ENCODE results near the gene GNL1. TPM values are rescaled to one million over a fixed set of nuclear protein-coding genes. Genes with fewer than 3 reads are reported as not detected.

GNL1 gene, protein sequence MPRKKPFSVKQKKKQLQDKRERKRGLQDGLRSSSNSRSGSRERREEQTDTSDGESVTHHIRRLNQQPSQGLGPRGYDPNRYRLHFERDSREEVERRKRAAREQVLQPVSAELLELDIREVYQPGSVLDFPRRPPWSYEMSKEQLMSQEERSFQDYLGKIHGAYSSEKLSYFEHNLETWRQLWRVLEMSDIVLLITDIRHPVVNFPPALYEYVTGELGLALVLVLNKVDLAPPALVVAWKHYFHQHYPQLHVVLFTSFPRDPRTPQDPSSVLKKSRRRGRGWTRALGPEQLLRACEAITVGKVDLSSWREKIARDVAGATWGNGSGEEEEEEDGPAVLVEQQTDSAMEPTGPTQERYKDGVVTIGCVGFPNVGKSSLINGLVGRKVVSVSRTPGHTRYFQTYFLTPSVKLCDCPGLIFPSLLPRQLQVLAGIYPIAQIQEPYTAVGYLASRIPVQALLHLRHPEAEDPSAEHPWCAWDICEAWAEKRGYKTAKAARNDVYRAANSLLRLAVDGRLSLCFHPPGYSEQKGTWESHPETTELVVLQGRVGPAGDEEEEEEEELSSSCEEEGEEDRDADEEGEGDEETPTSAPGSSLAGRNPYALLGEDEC
- total RNA-seq: 100 to 1,000 TPM; 100 to 102 TPM
- polyA plus RNA-seq: 49.8 TPM

DNA sequence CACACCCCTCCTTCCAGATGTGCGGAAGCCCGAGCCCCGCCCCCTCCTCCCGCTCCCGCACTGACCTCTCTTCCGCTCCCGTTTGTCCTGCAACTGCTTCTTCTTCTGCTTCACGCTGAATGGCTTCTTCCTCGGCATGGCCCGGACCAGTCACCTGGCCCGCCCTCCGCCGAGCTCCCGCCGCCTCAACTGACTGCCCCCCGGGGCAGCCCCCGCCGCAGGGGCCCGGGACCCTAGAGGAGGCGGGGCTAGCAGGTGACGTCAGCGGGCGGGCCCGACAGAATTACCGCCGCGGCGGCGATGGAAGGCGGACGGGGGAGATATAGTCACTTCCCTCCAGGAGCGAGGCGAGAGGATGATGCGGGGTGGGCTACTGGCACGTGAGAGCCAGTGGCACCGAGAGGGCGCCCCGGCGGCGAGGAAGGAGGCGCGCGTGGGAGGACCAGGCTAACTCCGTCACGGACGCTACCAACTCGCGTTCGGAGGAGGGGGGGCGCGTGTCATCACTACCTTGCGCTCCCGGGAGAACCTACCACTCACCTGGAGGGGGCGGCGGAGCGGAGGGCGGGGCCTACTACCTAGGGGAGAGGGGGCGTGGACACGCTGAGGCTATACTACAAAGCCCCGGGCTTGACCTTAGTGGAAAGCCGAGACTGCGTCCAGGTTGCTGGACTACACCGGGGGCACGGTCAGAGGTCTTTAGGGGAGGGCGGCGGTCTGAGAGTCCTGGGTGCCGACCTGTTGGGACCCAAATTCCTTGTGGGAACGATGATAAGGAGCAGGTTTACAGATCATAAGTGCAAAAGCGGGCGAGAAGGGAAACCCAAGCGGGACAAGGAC, at the start of gene GNL1:
Gene GNL1, minus strand, starts transcription at position 424 of the 840 bp plus-strand sequence. Its CDS starts 286 bp downstream, at position 138.
- Mint-ChIP-seq H3K4me1 (peaks cover 39 to 63% (median 58%) of the 10 kb centered on the region in 3 donors), H3K4me3 (peak within 1 kb of the TSS; percentile 94 to 100 (median 99)), H3K27ac (peak within 1 kb of the TSS; percentile 98 to 100 (median 100)), H3K36me3 (peaks cover 3 to 68% (median 18%) of the 10 kb centered on the region in 3 donors), H3K9me3 (no peaks in the 10 kb centered on the region), H3K27me3 (peaks cover 0 to 4% of the 10 kb centered on the region in 2 donors)
- Histone ChIP-seq H3K36me3 (ENCODE audit: insufficient read depth, low read length) (peaks cover 34% of the 10 kb centered on the region), H3K9me3 (ENCODE audit: low read length) (no peaks in the 10 kb centered on the region), H3K4me1 (ENCODE audit: insufficient read depth, low read length) (peaks cover 13% of the 10 kb centered on the region), H3K4me3 (ENCODE audit: low read length) (peak within 1 kb of the TSS; percentile 97), H3K27ac (ENCODE audit: low read depth, low read length) (peak within 1 kb of the TSS; percentile 98), H3K27me3 (ENCODE audit: insufficient read depth, low read length, poor library complexity, severe bottlenecking) (no peaks in the 10 kb centered on the region)
- POLR2A ChIA-PET: interaction anchor here (0.8 to 2.7 kb wide), 9 partner anchors 12 to 1096 kb away, joined by 3 to 32 read pairs (median 4); partner anchors contain the start of genes ABCF1, BAG6, MDC1 and MRPS18B
- CTCF ChIA-PET: interaction anchor here (0.9 to 7.6 kb wide), 9 partner anchors 11 to 166 kb away, joined by 4 to 35 read pairs (median 8); partner anchors contain the start of gene ABCF1
- DNase-seq: peak; percentile 99 to 100 (median 99)

DNA sequence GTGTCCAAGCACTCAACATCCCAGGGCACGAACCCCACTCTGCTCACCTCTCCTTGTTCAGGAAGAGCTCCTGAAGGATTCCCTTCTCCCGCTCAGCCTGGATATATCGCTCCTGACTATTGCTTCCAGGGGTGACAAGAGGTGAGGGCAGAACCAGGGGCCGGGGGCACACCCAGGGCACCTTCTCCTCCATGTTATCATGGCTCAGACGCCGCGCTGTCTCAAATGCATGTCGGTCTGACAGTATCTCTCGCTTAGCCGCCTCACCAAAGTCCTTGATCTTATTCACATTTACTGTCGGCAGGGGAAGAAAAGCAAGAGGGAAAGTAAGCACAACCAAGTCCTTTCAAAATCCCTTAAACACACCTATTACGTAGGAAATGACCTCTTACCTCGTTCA, 47.7 kb upstream of the GNL1 start:
- H3K4me1 Mint-ChIP-seq: peaks cover 27 to 38% (median 35%) of the 10 kb centered on the region in 3 donors
- no peak overlapping the region for H3K27ac ChIP-seq (ENCODE audit: low read depth, low read length)
- peaks cover 70% of the 10 kb centered on the region for H3K36me3 ChIP-seq (ENCODE audit: insufficient read depth, low read length)
- no peak overlapping the region for H3K4me3 Mint-ChIP-seq
- peaks cover 34 to 90% (median 38%) of the 10 kb centered on the region in 3 donors for H3K36me3 Mint-ChIP-seq
- no peak for DNase-seq
- H3K27me3 Mint-ChIP-seq: peaks cover 0 to 4% of the 10 kb centered on the region in 2 donors
- H3K27me3 ChIP-seq (ENCODE audit: insufficient read depth, low read length, poor library complexity, severe bottlenecking): no peaks in the 10 kb centered on the region
- CTCF ChIA-PET: interaction anchor here (1.2 kb wide), 1 partner anchor 120 kb away, joined by 5 read pairs; no protein-coding TSS in a partner anchor
- H3K9me3 ChIP-seq (ENCODE audit: low read length): no peaks in the 10 kb centered on the region
- H3K9me3 Mint-ChIP-seq: no peaks in the 10 kb centered on the region
- H3K4me3 ChIP-seq (ENCODE audit: low read length): no peak overlapping the region
- peaks cover 17% of the 10 kb centered on the region for H3K4me1 ChIP-seq (ENCODE audit: insufficient read depth, low read length)
- peak overlapping the region in 4 of 8 donors; percentile 50 to 64 (median 64) for H3K27ac Mint-ChIP-seq
- POLR2A ChIA-PET: interaction anchor here (2.3 kb wide), 1 partner anchor 9 kb away, joined by 10 read pairs; no protein-coding TSS in a partner anchor

DNA sequence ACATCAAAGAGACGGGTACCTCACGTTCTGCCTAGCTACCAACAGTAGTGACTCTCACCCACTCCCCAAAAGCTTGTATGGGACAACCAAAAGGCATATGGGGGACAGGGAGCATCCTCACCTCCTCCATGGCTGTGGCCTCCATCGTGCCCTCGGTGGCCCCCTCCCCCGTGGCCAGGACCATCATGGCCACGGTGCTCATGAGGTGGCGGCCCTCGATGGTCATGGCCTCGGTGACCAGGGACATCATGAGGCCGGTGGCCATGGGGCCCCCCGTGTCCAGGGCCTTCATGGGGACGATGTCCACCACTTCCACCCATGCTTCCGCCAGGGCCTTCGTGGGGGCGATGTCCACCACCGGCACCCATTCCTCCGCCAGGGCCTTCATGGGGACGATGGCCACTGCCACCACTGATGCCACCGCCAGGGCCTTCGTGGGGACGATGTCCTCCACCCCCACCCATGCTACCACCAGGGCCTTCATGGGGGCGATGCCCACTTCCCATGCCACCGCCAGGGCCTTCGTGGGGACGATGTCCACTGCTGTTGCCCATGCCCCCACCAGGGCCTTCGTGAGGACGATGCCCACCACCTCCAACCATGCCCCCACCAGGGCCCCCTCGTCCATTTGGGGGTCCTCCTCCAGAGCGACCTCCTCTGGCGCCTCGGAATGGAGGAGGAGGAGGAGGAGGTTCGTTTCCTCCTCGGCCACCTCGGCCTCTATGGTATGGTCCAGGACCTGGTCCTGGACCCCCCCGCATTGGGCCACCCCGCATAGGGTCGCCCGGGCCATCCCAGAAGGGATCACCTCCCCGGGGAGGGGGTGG, 45.7 kb upstream of the GNL1 start:
- no peak for DNase-seq
- Mint-ChIP-seq H3K4me3 (no peak overlapping the region), H3K27me3 (peaks cover 0 to 3% of the 10 kb centered on the region in 2 donors), H3K36me3 (peaks cover 26 to 73% (median 27%) of the 10 kb centered on the region in 3 donors), H3K9me3 (no peaks in the 10 kb centered on the region), H3K27ac (peak overlapping the region in 5 of 8 donors; percentile 30 to 93 (median 77)), H3K4me1 (peaks cover 22 to 31% (median 30%) of the 10 kb centered on the region in 3 donors)
- ChIA-PET POLR2A (interaction anchor here (2.1 to 2.2 kb wide), 2 partner anchors 13 to 31 kb away, joined by 8 to 9 read pairs; partner anchors contain the start of gene ABCF1), CTCF (interaction anchor here (0.7 to 1.2 kb wide), 2 partner anchors 11 to 61 kb away, joined by 3 to 5 read pairs; no protein-coding TSS in a partner anchor)
- Histone ChIP-seq H3K27me3 (ENCODE audit: insufficient read depth, low read length, poor library complexity, severe bottlenecking) (no peaks in the 10 kb centered on the region), H3K4me1 (ENCODE audit: insufficient read depth, low read length) (peaks cover 13% of the 10 kb centered on the region), H3K9me3 (ENCODE audit: low read length) (no peaks in the 10 kb centered on the region), H3K36me3 (ENCODE audit: insufficient read depth, low read length) (peaks cover 63% of the 10 kb centered on the region), H3K4me3 (ENCODE audit: low read length) (no peak overlapping the region), H3K27ac (ENCODE audit: low read depth, low read length) (no peak overlapping the region)

DNA sequence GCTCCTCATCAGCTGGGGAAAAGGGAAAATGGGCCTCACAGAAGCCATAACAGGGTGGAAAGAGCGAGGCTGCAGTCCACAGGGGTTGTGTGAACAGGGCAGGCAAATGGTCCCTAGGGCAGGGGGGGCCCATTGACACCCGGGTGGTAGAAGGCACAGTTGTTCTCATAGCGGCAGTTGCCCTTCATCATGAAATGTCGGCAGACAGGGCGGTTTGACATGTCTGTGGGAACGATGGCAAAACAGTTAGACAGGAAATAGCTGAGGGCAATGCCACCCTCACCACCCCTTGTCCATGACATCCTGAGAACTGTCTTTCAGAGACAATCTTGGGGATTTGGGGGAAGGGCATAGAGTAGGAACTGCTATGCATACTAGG, 45.1 kb upstream of the GNL1 start:
- Histone ChIP-seq H3K27ac (ENCODE audit: low read depth, low read length) (no peak overlapping the region), H3K9me3 (ENCODE audit: low read length) (no peaks in the 10 kb centered on the region), H3K4me1 (ENCODE audit: insufficient read depth, low read length) (peaks cover 13% of the 10 kb centered on the region), H3K27me3 (ENCODE audit: insufficient read depth, low read length, poor library complexity, severe bottlenecking) (no peaks in the 10 kb centered on the region), H3K4me3 (ENCODE audit: low read length) (no peak overlapping the region), H3K36me3 (ENCODE audit: insufficient read depth, low read length) (peaks cover 57% of the 10 kb centered on the region)
- ChIA-PET POLR2A (interaction anchor here (1.0 to 2.2 kb wide), 3 partner anchors 14 to 118 kb away, joined by 3 to 9 read pairs (median 8); partner anchors contain the start of gene ABCF1), CTCF (interaction anchor here (0.7 to 6.7 kb wide), 6 partner anchors 12 to 129 kb away, joined by 3 to 83 read pairs (median 4); no protein-coding TSS in a partner anchor)
- H3K27ac Mint-ChIP-seq: peak overlapping the region in 6 of 8 donors; percentile 30 to 93 (median 78)
- H3K27me3 Mint-ChIP-seq: peaks cover 0 to 3% of the 10 kb centered on the region in 2 donors
- H3K4me1 Mint-ChIP-seq: peaks cover 22 to 30% (median 26%) of the 10 kb centered on the region in 3 donors
- DNase-seq: peak in 3 of 5 donors; percentile 7 to 21 (median 20)
- H3K36me3 Mint-ChIP-seq: peaks cover 22 to 67% (median 24%) of the 10 kb centered on the region in 3 donors
- peak overlapping the region in 2 of 7 donors; percentile 19 to 35 for H3K4me3 Mint-ChIP-seq
- no peaks in the 10 kb centered on the region for H3K9me3 Mint-ChIP-seq

DNA sequence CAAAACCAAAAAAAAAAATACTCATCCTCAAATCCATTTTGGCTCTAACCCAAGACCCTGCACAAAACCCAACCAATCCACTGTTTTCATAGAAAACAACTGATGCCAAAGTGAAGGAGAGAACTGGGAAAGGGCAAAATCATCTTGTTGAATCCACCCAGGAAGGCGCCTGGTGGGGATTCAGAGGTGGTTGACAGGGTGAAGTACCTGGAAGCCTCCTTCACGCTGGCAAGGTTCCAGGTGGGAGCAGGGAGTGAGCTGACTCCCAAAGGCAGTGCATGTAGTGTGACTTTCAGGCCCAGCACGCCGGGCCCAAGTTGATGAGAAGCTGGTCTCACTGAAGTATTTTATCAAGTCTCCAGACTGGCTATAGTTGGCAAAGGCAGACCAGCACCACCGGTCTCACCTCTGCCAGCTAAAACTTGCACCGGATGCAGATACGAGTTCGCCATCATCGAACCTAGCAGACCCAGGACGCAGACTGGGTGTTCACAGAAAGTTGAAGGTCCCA, 44.2 kb upstream of the GNL1 start:
- Histone ChIP-seq H3K4me1 (ENCODE audit: insufficient read depth, low read length) (peaks cover 7% of the 10 kb centered on the region), H3K36me3 (ENCODE audit: insufficient read depth, low read length) (peaks cover 49% of the 10 kb centered on the region), H3K4me3 (ENCODE audit: low read length) (no peak overlapping the region), H3K27ac (ENCODE audit: low read depth, low read length) (no peak overlapping the region), H3K9me3 (ENCODE audit: low read length) (no peaks in the 10 kb centered on the region), H3K27me3 (ENCODE audit: insufficient read depth, low read length, poor library complexity, severe bottlenecking) (no peaks in the 10 kb centered on the region)
- Mint-ChIP-seq H3K27ac (peak overlapping the region in 5 of 8 donors; percentile 33 to 87 (median 73)), H3K4me1 (peaks cover 22 to 28% (median 24%) of the 10 kb centered on the region in 3 donors), H3K4me3 (no peak overlapping the region), H3K9me3 (no peaks in the 10 kb centered on the region), H3K36me3 (peaks cover 15 to 59% (median 17%) of the 10 kb centered on the region in 3 donors), H3K27me3 (peaks cover 0 to 2% of the 10 kb centered on the region in 2 donors)
- CTCF ChIA-PET: interaction anchor here (0.8 to 6.7 kb wide), 6 partner anchors 13 to 130 kb away, joined by 3 to 83 read pairs (median 7); no protein-coding TSS in a partner anchor
- no peak for DNase-seq
- POLR2A ChIA-PET: interaction anchor here (1.0 to 2.2 kb wide), 4 partner anchors 12 to 117 kb away, joined by 3 to 9 read pairs (median 6); partner anchors contain the start of gene ABCF1

DNA sequence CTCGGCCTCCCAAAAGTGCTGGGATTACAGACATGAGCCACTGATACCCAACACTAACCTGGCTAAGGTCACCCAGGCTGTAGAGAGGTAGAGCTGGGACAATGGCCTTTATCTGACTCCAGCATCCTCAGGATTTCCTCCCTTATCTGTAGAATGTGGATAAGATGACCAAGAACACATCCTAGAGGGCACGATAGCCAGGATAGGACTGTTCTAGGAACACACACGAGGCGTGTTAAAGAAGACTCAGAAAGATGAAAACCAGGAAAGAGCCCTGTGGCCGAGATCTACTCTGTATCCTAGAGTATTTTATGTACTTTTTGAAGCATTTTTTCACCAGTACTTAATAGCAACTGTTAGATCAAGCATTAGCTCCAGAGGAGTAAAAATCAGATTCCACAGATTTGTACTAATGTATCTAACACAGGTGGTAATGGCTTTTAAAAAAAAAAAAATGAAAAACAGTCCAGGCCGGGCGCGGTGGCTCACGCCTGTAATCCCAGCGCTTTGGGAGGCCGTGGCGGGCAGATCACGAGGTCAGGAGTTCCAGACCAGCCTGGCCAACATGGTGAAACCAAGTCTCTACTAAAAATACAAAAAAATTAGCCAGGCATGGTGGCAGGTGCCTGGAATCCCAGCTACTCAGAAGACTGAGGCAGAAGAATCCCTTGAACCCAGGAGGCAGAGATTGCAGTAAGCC, 43.5 kb upstream of the GNL1 start:
- Histone ChIP-seq H3K9me3 (ENCODE audit: low read length) (no peaks in the 10 kb centered on the region), H3K4me1 (ENCODE audit: insufficient read depth, low read length) (peaks cover 7% of the 10 kb centered on the region), H3K27me3 (ENCODE audit: insufficient read depth, low read length, poor library complexity, severe bottlenecking) (no peaks in the 10 kb centered on the region), H3K27ac (ENCODE audit: low read depth, low read length) (no peak overlapping the region), H3K36me3 (ENCODE audit: insufficient read depth, low read length) (peaks cover 43% of the 10 kb centered on the region), H3K4me3 (ENCODE audit: low read length) (no peak overlapping the region)
- Mint-ChIP-seq H3K4me3 (no peak overlapping the region), H3K27me3 (peaks cover 0 to 2% of the 10 kb centered on the region in 2 donors), H3K4me1 (peaks cover 22 to 28% (median 24%) of the 10 kb centered on the region in 3 donors), H3K36me3 (peaks cover 10 to 55% (median 17%) of the 10 kb centered on the region in 3 donors), H3K27ac (peak overlapping the region in 5 of 8 donors; percentile 33 to 81 (median 62)), H3K9me3 (no peaks in the 10 kb centered on the region)
- no peak for DNase-seq
- POLR2A ChIA-PET: interaction anchor here (0.7 to 2.2 kb wide), 6 partner anchors 11 to 679 kb away, joined by 3 to 9 read pairs (median 3); partner anchors contain the start of gene ABCF1
- CTCF ChIA-PET: interaction anchor here (0.6 to 10.3 kb wide), 7 partner anchors 14 to 131 kb away, joined by 3 to 137 read pairs (median 10); no protein-coding TSS in a partner anchor
